ENCODE results near the gene TRMT1L. TPM values are rescaled to one million over a fixed set of nuclear protein-coding genes. Genes with fewer than 3 reads are reported as not detected.

The TRMT1L gene
- total RNA-seq, 1 donor from 2014 or later, result 40.9 TPM

Other genes with a start within 250 kb of the TRMT1L start
- gene NIBAN1, start 182.4 kb downstream of the TRMT1L start, total RNA-seq, result 65.8 TPM
- 38.1 TPM for gene RNF2, start 111.4 kb downstream of the TRMT1L start, total RNA-seq
- 14.2 TPM for gene SWT1, start 214 bp upstream of the TRMT1L start, total RNA-seq
- 101 TPM for gene IVNS1ABP, start 160.3 kb upstream of the TRMT1L start, total RNA-seq